SK-N-SH (cell line): ENCODE results near the gene AFAP1L2. TPM values are rescaled to one million over a fixed set of nuclear protein-coding genes. Genes with fewer than 3 reads are reported as not detected.

ENCODE experiments used
- CTCF ChIA-PET: fragments of 300-600, 350-600 bp; formaldehyde crosslinking; extraction: SDS; loops from one replicate; lab custom pipeline; 2021; lab: Yijun Ruan, JAX
- POLR2A ChIA-PET: fragments of 350-600 bp; sonication (Branson Sonifier 250); formaldehyde crosslinking; extraction: SDS; loops from one replicate; lab custom pipeline; 2020; ENCODE audit warnings: antibody characterized with exemption, inconsistent platforms; lab: Yijun Ruan, JAX
- DNase-seq: peaks from one replicate; pipeline ENCODE4 v3.0.0; 2012
- H2AFZ ChIP-seq: fragments of 200-600 bp; sonication (generic); 2 replicates; pipeline ENCODE4 v1.8.1; 2016; ENCODE audit warnings: antibody characterized with exemption, mild to moderate bottlenecking, low read depth
- H3F3A ChIP-seq: fragments of 200-600 bp; sonication (generic); replicated peaks from 2 replicates; pipeline ENCODE3; 2016; ENCODE audit warnings: antibody characterized with exemption, mild to moderate bottlenecking; ENCODE audit not compliant: insufficient read depth
- H3K27ac ChIP-seq, 2 experiments: fragments of 200-500 bp in 1 of 2; fragments of 200-600 bp in 1 of 2; sonication (Bioruptor generic) in 1 of 2; sonication (generic), shearing (Covaris generic) in 1 of 2; 2 replicates each; pipeline versions ENCODE4 v1.5.1 to v1.6.1; 2014 to 2016; ENCODE audit warnings: low read depth in 2 of 2, inconsistent platforms in 1 of 2, low read length in 1 of 2, mild to moderate bottlenecking in 1 of 2, mixed read lengths in 1 of 2
- H3K27me3 ChIP-seq: fragments of 200-600 bp; sonication (generic), shearing (Covaris generic); 2 replicates; pipeline ENCODE4 v1.6.1; 2016; ENCODE audit warnings: mixed run types; ENCODE audit not compliant: insufficient read depth
- H3K36me3 ChIP-seq, 2 experiments: fragments of 200-500 bp in 1 of 2; fragments of 200-600 bp in 1 of 2; sonication (Bioruptor generic) in 1 of 2; sonication (generic) in 1 of 2; replicated peaks in 1 of 2; 2 replicates each; pipeline versions ENCODE3 to v1.5.1; 2014 to 2016; ENCODE audit warnings: low read length in 1 of 2, mild to moderate bottlenecking in 1 of 2; ENCODE audit not compliant: insufficient read depth in 2 of 2, control insufficient read depth in 1 of 2
- H3K4me1 ChIP-seq, 2 experiments: fragments of 200-500 bp in 1 of 2; fragments of 200-600 bp in 1 of 2; sonication (Bioruptor generic) in 1 of 2; sonication (generic), shearing (Covaris generic) in 1 of 2; 2 replicates each; pipeline versions ENCODE4 v1.5.1 to v1.6.1; 2014 to 2016; ENCODE audit warnings: low read depth in 1 of 2, low read length in 1 of 2, mixed run types in 1 of 2; ENCODE audit not compliant: insufficient read depth in 2 of 2, control insufficient read depth in 1 of 2
- H3K4me2 ChIP-seq: fragments of 200-600 bp; sonication (generic), shearing (Covaris generic); 2 replicates; pipeline ENCODE4 v1.6.1; 2017; ENCODE audit warnings: mixed run types
- H3K4me3 ChIP-seq, 2 experiments: fragments of 200-500 bp in 1 of 2; fragments of 200-600 bp in 1 of 2; sonication (Bioruptor generic) in 1 of 2; sonication (generic), shearing (Covaris generic) in 1 of 2; 2 replicates each; pipeline versions ENCODE4 v1.5.1 to v1.8.1; 2014 to 2016; ENCODE audit warnings: low read depth in 2 of 2, inconsistent platforms in 1 of 2, low read length in 1 of 2, mild to moderate bottlenecking in 1 of 2, mixed read lengths in 1 of 2, moderate library complexity in 1 of 2
- H3K79me2 ChIP-seq: fragments of 200-600 bp; sonication (generic); 2 replicates; pipeline ENCODE4 v1.8.1; 2017; ENCODE audit warnings: mild to moderate bottlenecking; ENCODE audit not compliant: insufficient read depth
- H3K9ac ChIP-seq: fragments of 200-600 bp; sonication (generic); 2 replicates; pipeline ENCODE4 v1.6.1; 2017; ENCODE audit warnings: mixed run types
- H3K9me2 ChIP-seq: fragments of 200-600 bp; sonication (generic); 2 replicates; pipeline ENCODE4 v1.6.1; 2017; ENCODE audit warnings: mixed run types
- H3K9me3 ChIP-seq: fragments of 200-600 bp; sonication (generic); 2 replicates; pipeline ENCODE4 v1.6.1; 2017; ENCODE audit warnings: mixed run types, mild to moderate bottlenecking, moderate library complexity
- H4K20me1 ChIP-seq: fragments of 200-600 bp; sonication (generic); 2 replicates; pipeline ENCODE4 v1.6.1; 2017; ENCODE audit warnings: mild to moderate bottlenecking, mixed run types; ENCODE audit not compliant: insufficient read depth
- CTCF ChIP-seq: fragments of 200-600 bp; sonication (generic); IDR thresholded peaks from 2 replicates; pipeline ENCODE4 v1.6.1; 2017; ENCODE audit warnings: antibody characterized with exemption, mild to moderate bottlenecking, moderate library complexity
- EZH2phosphoT487 ChIP-seq: fragments of 200-600 bp; sonication (generic); IDR thresholded peaks from 2 replicates; pipeline ENCODE4 v1.6.1; 2017; ENCODE audit warnings: low read depth, mixed run types, mild to moderate bottlenecking, antibody characterized with exemption, moderate library complexity, borderline replicate concordance
- FOSL2 ChIP-seq: IDR thresholded peaks from 2 replicates; pipeline ENCODE4 v1.4.0; 2012; ENCODE audit warnings: low read depth, mild to moderate bottlenecking, moderate library complexity, borderline replicate concordance
- FOXJ3 ChIP-seq: sonication (generic); formaldehyde crosslinking; IDR thresholded peaks from 2 replicates; pipeline ENCODE4 v1.5.1; 2020; ENCODE audit warnings: mild to moderate bottlenecking, missing genetic modification reagents
- FOXM1 ChIP-seq: IDR thresholded peaks from 2 replicates; pipeline ENCODE4 v1.4.0; 2012; ENCODE audit warnings: low read depth, mild to moderate bottlenecking
- GABPA ChIP-seq: IDR thresholded peaks from 2 replicates; pipeline ENCODE4 v1.4.0; 2012; ENCODE audit warnings: low read depth, mild to moderate bottlenecking
- MEF2A ChIP-seq: IDR thresholded peaks from 2 replicates; pipeline ENCODE4 v1.4.0; 2012; ENCODE audit warnings: low read depth, borderline replicate concordance
- MXI1 ChIP-seq: IDR thresholded peaks from 2 replicates; pipeline ENCODE4 v1.6.1; 2012; ENCODE audit warnings: mild to moderate bottlenecking, low read depth, low read length, improper control_type of control experiment
- NFIC ChIP-seq: IDR thresholded peaks from 2 replicates; pipeline ENCODE4 v1.4.0; 2012; ENCODE audit warnings: borderline replicate concordance
- POLR2AphosphoS5 ChIP-seq: IDR thresholded peaks from 2 replicates; pipeline ENCODE4 v1.6.1; 2012; ENCODE audit warnings: low read depth, low read length
- RCOR1 ChIP-seq: fragments of 150-350 bp; IDR thresholded peaks from 2 replicates; pipeline ENCODE4 v1.6.1; 2017; ENCODE audit warnings: antibody characterized with exemption, low read length
- RXRA ChIP-seq: IDR thresholded peaks from 2 replicates; pipeline ENCODE4 v1.4.0; 2012; ENCODE audit warnings: low read depth, mild to moderate bottlenecking, borderline replicate concordance
- SIN3A ChIP-seq: IDR thresholded peaks from 2 replicates; pipeline ENCODE4 v1.6.1; 2012; ENCODE audit warnings: low read depth, mild to moderate bottlenecking, low read length, moderate library complexity, borderline replicate concordance
- SMC3 ChIP-seq: IDR thresholded peaks from 2 replicates; pipeline ENCODE4 v1.6.1; 2012; ENCODE audit warnings: low read depth, low read length, improper control_type of control experiment
- TAF1 ChIP-seq: IDR thresholded peaks from 2 replicates; pipeline ENCODE4 v1.6.1; 2012; ENCODE audit warnings: low read depth, mild to moderate bottlenecking, low read length, moderate library complexity, borderline replicate concordance
- USF1 ChIP-seq: IDR thresholded peaks from 2 replicates; pipeline ENCODE4 v1.4.0; 2012; ENCODE audit warnings: low read depth, borderline replicate concordance
- USF2 ChIP-seq: fragments of 150-350 bp; IDR thresholded peaks from 2 replicates; pipeline ENCODE4 v1.6.1; 2017; ENCODE audit warnings: antibody characterized with exemption, low read length, low read depth, borderline replicate concordance
- WGBS: methylation state at CpG from one replicate; pipeline ENCODE4 v1.1.6; 2017; ENCODE audit warnings: low lambda C conversion rate; 5-methylcytosine and 5-hydroxymethylcytosine counted together
- polyA plus RNA-seq, 3 experiments: library from polyadenylated mRNA; depleted of rRNA; stranded (reverse); fragments of >200 nt; gene quantifications; 2 replicates each; pipeline ENCODE4 v1.2.3, GENCODE V29; 2012
- TF ChIP-seq, protein P1 (sequence below): IDR thresholded peaks from 2 replicates; pipeline ENCODE4 v1.4.0; 2012; ENCODE audit warnings: low read depth, borderline replicate concordance
- TF ChIP-seq, protein P2 (sequence below): IDR thresholded peaks from 2 replicates; pipeline ENCODE4 v1.4.0; 2012; ENCODE audit warnings: low read depth

Gene AFAP1L2
- polyA plus RNA-seq, 1 of the 3 experiments (the other 2 are of a cell fraction) = 0.54 TPM

DNA sequence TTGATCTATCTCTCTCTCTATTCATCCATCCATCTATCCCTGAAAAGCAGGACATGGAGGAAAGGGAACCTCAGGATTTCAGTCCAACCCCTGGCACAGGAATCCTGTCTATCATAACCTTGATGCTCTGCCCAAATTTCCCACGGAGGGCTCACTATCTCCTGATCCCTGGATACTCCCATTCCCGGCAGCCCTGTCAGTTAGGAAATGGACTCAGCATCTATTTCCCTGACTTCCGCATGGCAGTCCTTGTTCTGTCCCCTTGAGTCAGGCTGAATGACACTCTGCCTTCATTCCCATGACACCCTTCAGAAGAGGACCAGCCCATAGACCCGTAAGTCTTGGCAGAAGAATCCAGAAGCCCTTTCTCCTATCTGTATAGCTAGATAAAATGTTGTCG is 87.6 kb downstream of the AFAP1L2 start (continued):
- TF ChIP-seq RXRA (no peak), FOXM1 (no peak), FOSL2 (no peak), RCOR1 (no peak)

DNA sequence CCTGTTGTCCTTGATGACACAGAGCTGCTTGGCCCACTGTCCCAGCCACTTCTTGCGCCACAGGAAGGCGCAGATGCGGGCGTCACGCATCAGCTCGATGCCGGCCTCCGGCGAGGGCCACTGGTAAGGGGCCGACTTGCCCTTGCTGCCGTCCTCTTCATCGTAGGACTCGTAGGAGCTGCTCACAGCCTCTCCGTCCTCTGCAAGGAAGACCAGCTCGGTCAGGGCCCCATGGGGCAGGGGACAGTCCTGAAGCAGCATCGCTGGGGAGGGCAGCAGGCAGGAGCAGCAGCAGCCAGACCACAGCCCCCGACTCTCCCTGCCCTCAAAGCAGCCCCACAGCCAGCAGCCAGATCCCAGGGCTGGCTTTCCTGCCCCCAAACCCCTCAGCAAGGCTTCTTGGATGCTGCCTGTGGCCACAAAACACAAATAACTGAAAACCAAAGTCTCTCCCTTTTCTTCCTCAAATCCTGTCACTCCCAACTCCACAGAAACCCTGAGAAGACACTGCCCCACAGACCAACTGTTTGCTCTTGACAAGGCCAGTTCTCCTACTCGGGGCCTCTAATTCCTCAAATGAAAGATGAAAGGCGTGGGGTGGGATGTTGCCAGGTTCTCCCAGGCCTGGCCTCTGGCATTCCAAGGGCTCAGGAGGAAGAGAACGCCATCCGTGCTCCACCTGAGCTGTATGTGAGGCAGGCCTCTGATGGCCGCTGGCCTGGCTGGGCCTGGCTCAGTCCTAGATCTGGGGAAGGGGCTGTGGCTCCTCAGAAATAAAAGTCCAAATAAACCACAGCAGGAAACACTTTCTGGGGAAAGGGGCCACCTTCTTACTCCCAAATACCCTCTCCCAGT is 88.5 kb downstream of the AFAP1L2 start:
- Histone ChIP-seq H2AFZ (no peak overlapping the region), H3K36me3 (no peaks in the 10 kb centered on the region), H3K4me3 (no peak overlapping the region), H3F3A (no peaks in the 10 kb centered on the region), H4K20me1 (no peaks in the 10 kb centered on the region), H3K79me2 (no peaks in the 10 kb centered on the region), H3K9me3 (no peaks in the 10 kb centered on the region), H3K4me1 (peaks cover 0 to 2% of the 10 kb centered on the region in 2 experiments; a peak in 1 of 4 replicates), H3K4me2 (no peak overlapping the region), H3K27ac (no peak overlapping the region), H3K9me2 (no peaks in the 10 kb centered on the region), H3K27me3 (no peaks in the 10 kb centered on the region; the same call in 1 of the 2 replicates), H3K9ac (no peak overlapping the region)
- no peak for DNase-seq
- WGBS = 81% methylated on average over 6 of the region's 22 CpGs
- CTCF ChIA-PET = interaction anchor here (1.9 kb wide), 1 partner anchor 13 kb away, joined by 8 read pairs; no protein-coding TSS in a partner anchor
- TF ChIP-seq CTCF (no peak), FOXJ3 (CRISPR knock-in tag) (no peak), USF2 (no peak), MXI1 (no peak), MEF2A (no peak), SIN3A (no peak), POLR2AphosphoS5 (no peak), SMC3 (no peak), NFIC (no peak), USF1 (no peak), GABPA (no peak), FOXM1 (no peak), EZH2phosphoT487 (no peak), TAF1 (no peak)
- TF ChIP-seq, protein P1, sequence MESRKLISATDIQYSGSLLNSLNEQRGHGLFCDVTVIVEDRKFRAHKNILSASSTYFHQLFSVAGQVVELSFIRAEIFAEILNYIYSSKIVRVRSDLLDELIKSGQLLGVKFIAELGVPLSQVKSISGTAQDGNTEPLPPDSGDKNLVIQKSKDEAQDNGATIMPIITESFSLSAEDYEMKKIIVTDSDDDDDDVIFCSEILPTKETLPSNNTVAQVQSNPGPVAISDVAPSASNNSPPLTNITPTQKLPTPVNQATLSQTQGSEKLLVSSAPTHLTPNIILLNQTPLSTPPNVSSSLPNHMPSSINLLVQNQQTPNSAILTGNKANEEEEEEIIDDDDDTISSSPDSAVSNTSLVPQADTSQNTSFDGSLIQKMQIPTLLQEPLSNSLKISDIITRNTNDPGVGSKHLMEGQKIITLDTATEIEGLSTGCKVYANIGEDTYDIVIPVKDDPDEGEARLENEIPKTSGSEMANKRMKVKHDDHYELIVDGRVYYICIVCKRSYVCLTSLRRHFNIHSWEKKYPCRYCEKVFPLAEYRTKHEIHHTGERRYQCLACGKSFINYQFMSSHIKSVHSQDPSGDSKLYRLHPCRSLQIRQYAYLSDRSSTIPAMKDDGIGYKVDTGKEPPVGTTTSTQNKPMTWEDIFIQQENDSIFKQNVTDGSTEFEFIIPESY = no peak
- TF ChIP-seq, protein P2, sequence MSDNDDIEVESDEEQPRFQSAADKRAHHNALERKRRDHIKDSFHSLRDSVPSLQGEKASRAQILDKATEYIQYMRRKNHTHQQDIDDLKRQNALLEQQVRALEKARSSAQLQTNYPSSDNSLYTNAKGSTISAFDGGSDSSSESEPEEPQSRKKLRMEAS = no peak
- POLR2A ChIA-PET = no interaction called here
